WERI-Rb-1 (cell line): ENCODE results near the gene DDX31.
"Not testable (repeated sequence)": the region's sequence is repeated elsewhere in the genome, so short reads cannot be mapped to it uniquely, and the experiment has no call there.

Experiments
- DNase-seq: peaks from one replicate; pipeline ENCODE4 v3.0.0-alpha.2; 2020
- H3K27ac ChIP-seq: fragments of 250-450 bp; sonication (Bioruptor Pico); 2 replicates; pipeline ENCODE4 v1.5.1; 2020; ENCODE audit warnings: mild to moderate bottlenecking, moderate library complexity
- H3K27me3 ChIP-seq: fragments of 250-450 bp; sonication (Bioruptor Pico); 2 replicates; pipeline ENCODE4 v1.5.1; 2021; ENCODE audit warnings: mild to moderate bottlenecking, low read depth, moderate library complexity; ENCODE audit not compliant: insufficient read depth, severe bottlenecking
- H3K36me3 ChIP-seq: fragments of 250-450 bp; sonication (Bioruptor Pico); 2 replicates; pipeline ENCODE4 v1.5.1; 2020; ENCODE audit warnings: mild to moderate bottlenecking, moderate library complexity
- H3K4me3 ChIP-seq: 2 replicates; pipeline ENCODE4 v1.5.1; 2011; ENCODE audit warnings: low read depth, mild to moderate bottlenecking, control low read depth, low read length
- H3K9me3 ChIP-seq: fragments of 250-450 bp; sonication (Bioruptor Pico); 2 replicates; pipeline ENCODE4 v1.5.1; 2021; ENCODE audit warnings: mild to moderate bottlenecking, moderate library complexity; ENCODE audit not compliant: severe bottlenecking
- TF ChIP-seq, protein P1 (sequence below): IDR thresholded peaks from 2 replicates; pipeline ENCODE4 v1.5.1; 2011; ENCODE audit warnings: low read depth, mild to moderate bottlenecking, control low read depth, inconsistent platforms, low read length

DDX31 gene

DNA sequence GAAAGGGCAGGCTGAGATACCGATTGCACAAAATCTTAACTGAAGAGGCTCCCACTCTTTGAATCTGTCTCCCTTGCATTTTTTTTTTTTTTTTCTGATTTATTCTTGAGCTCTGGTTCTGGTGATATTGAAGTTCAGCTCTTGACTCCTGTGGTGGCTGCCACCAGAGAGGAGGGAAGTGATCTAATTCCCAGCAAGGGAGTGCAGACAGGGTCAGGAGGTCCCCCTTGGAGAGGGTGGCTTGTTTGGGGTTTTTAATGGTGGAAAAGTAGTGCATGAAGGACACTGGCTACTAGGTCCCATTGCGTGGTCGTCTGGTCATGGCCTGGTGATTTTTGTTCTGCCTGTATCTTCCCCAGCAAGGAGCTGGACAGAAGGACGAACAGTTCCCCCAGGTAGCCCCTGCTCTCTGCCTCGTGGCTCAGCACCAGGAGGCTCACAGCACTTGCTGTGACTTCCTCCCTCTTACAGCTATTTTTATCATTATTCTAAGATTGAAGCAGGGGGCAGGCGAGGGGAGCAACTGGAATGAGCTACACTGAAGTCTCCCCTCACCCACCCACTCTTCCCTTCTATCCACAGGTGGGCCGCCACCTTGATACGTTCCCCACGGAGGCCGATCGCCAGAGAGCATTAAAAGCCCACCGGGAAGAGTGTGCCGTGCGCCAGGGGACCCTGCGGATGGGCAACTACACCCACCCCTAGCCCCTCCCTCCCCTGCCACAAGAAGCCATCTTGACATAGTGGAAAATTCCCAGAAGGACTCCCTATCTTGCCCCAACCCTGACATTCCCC lies 97.8 kb downstream of the DDX31 start:
- no peak overlapping the region for H3K4me3 ChIP-seq
- DNase-seq: no peak
- no peaks in the 10 kb centered on the region for H3K9me3 ChIP-seq
- peaks cover 10% of the 10 kb centered on the region for H3K27me3 ChIP-seq
- H3K27ac ChIP-seq: no peak overlapping the region
- no peaks in the 10 kb centered on the region for H3K36me3 ChIP-seq
- TF ChIP-seq, protein P1, sequence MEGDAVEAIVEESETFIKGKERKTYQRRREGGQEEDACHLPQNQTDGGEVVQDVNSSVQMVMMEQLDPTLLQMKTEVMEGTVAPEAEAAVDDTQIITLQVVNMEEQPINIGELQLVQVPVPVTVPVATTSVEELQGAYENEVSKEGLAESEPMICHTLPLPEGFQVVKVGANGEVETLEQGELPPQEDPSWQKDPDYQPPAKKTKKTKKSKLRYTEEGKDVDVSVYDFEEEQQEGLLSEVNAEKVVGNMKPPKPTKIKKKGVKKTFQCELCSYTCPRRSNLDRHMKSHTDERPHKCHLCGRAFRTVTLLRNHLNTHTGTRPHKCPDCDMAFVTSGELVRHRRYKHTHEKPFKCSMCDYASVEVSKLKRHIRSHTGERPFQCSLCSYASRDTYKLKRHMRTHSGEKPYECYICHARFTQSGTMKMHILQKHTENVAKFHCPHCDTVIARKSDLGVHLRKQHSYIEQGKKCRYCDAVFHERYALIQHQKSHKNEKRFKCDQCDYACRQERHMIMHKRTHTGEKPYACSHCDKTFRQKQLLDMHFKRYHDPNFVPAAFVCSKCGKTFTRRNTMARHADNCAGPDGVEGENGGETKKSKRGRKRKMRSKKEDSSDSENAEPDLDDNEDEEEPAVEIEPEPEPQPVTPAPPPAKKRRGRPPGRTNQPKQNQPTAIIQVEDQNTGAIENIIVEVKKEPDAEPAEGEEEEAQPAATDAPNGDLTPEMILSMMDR: no peak

DNA sequence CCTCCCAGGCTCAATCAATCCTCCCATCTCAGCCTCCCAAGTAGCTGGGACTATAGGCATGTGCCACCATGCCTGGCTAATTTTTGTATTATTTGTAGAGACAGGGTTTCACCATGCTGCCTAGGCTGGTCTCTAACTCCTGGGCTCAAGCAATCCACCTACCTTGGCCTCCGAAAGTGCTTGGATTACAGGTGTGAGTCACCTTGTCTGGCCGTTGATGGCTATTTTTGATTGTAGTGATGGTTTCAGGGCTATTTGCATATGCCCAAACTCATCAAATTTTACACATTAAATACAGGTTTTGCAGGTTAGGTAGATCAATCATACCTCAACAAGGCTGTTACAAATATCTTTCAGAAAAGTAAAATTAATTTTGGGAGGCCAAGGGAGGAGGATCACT lies 101.0 kb downstream of the DDX31 start:
- not testable (repeated sequence) for DNase-seq, H3K27me3 ChIP-seq, H3K9me3 ChIP-seq, H3K27ac ChIP-seq, H3K36me3 ChIP-seq, H3K4me3 ChIP-seq

DNA sequence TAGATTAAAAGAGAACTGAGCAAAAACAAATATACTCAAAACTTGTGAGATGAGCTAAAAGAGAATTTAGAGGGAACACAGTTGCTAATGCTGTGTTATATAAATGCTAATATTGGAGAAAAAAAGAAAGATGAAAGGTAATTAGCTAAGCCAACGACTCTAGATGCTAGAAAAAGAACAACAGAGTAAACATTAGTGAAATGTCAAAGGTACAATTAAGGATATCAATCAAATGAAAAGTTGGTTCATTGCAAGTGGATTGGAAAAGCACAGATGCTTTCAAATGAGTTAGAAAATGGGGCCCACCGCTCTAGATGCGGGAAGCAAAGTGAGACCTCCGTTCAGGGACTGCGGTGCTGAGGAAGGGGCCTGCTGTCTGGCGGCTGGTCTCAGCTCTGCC lies 105.3 kb downstream of the DDX31 start:
- DNase-seq: no peak
- no peak overlapping the region for H3K4me3 ChIP-seq
- no peaks in the 10 kb centered on the region for H3K27me3 ChIP-seq
- no peaks in the 10 kb centered on the region for H3K36me3 ChIP-seq
- H3K27ac ChIP-seq: peak overlapping the region; percentile 3; the same call in 1 of the 2 replicates
- H3K9me3 ChIP-seq: peaks cover 1% of the 10 kb centered on the region
- TF ChIP-seq, protein P1: no peak

DNA sequence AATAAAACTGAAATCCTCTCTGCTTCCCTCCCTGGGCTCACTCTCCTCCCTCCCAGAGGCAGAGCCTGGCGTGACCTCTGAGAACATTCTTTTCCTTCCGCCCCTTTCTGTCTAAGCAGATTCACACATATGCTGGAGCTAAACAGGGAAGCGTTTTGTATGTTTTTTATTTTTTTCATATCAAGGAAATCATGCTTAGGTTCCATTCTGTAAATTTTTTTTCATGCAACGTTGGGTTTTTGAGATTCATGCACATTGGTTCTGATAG lies 107.5 kb downstream of the DDX31 start:
- H3K9me3 ChIP-seq: peaks cover 4% of the 10 kb centered on the region
- no peak overlapping the region for H3K27ac ChIP-seq
- H3K36me3 ChIP-seq: no peaks in the 10 kb centered on the region
- TF ChIP-seq, protein P1: no peak
- no peak for DNase-seq
- no peaks in the 10 kb centered on the region for H3K27me3 ChIP-seq
- no peak overlapping the region for H3K4me3 ChIP-seq

DNA sequence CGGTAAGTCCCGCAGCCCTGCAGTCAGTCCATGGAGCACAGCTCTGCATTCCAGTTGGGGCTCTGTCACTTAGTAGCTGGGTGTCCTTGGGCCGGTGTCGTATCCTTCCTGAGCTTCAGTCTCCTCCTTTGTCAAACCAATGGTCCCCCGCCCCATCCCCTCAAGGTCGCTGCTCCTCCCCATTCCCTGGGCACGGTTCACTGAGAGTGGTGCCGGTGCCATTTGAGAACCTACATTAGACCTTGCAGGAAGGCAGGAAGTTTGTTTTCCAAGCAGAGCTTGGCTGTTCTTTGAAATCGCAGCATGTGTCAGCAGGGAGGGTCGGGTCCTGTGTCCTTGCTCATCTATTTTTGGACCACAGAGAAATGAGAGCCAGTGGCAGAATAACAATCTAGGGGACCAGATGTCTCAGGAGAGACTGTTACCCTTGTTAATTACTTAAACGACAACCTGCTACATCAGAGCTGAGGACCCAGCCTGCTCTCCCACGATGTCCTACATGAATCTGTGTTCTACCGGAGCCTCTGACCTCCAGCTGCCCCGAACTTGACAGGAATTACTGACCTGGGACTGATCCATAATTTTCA lies 109.1 kb downstream of the DDX31 start:
- Histone ChIP-seq H3K4me3 (peak overlapping the region; percentile 27), H3K27me3 (no peaks in the 10 kb centered on the region), H3K9me3 (peaks cover 4% of the 10 kb centered on the region), H3K27ac (peak overlapping the region; percentile 79), H3K36me3 (no peaks in the 10 kb centered on the region)
- DNase-seq: peak; percentile 90
- TF ChIP-seq, protein P1: no peak

DNA sequence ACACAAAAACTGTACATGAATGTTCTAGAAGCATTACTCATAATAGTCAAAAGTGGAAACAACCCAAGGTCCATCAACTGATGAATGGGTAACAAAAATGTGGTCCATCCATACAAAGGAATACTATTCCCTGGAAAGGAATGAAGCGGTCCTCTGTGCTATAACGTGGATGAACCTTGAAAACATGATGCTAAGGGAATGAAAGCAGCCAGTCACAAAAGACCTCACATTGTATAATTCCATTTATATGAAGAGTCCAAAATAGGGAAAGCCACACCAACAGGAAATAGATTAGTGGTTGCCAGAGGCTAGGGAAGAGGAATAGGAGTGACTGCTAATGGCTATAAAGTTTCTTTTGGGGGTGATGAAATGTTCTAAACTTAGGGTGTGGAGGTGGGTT lies 110.1 kb downstream of the DDX31 start:
- Histone ChIP-seq H3K4me3 (no peak overlapping the region), H3K27ac (peak overlapping the region; percentile 79), H3K27me3 (no peaks in the 10 kb centered on the region), H3K36me3 (no peaks in the 10 kb centered on the region), H3K9me3 (peaks cover 4% of the 10 kb centered on the region)
- no peak for DNase-seq
- TF ChIP-seq, protein P1: no peak
